Bronchial epithelial cell (primary cell): ENCODE data around the gene HIKESHI. TPM values are rescaled to one million over a fixed set of nuclear protein-coding genes. Genes with fewer than 3 reads are reported as not detected.

Experiments
- DNase-seq: peaks from one replicate; pipeline ENCODE4 v3.0.0-alpha.2; 2010; ENCODE audit warnings: low read depth
- FAIRE-seq: peaks from 2 replicates; lab custom pipeline; 2011; peaks lifted over from hg19 to GRCh38; lab: Jason Lieb, UNC
- H3K27me3 ChIP-seq: 2 replicates; pipeline ENCODE4 v1.5.1; 2011; ENCODE audit warnings: low read length; ENCODE audit not compliant: control insufficient read depth, insufficient read depth
- H3K36me3 ChIP-seq: 2 replicates; pipeline ENCODE4 v1.5.1; 2011; ENCODE audit warnings: low read length; ENCODE audit not compliant: control insufficient read depth, insufficient read depth
- H3K4me3 ChIP-seq: 2 replicates; pipeline ENCODE4 v1.5.1; 2011; ENCODE audit warnings: mild to moderate bottlenecking, low read depth, low read length, control low read depth
- CTCF ChIP-seq: IDR thresholded peaks from 2 replicates; pipeline ENCODE4 v1.5.1; 2011; ENCODE audit warnings: mild to moderate bottlenecking, moderate library complexity, low read length, control low read depth, inconsistent platforms; ENCODE audit not compliant: insufficient read depth, severe bottlenecking
- total RNA-seq: library from RNA; depleted of rRNA; stranded (reverse); fragments of >200 nt; gene quantifications from 2 replicates; pipeline ENCODE4 v1.2.1, GENCODE V29; 2014

The HIKESHI gene
- total RNA-seq, 1 donor from 2014 or later, result 48.2 TPM

DNA sequence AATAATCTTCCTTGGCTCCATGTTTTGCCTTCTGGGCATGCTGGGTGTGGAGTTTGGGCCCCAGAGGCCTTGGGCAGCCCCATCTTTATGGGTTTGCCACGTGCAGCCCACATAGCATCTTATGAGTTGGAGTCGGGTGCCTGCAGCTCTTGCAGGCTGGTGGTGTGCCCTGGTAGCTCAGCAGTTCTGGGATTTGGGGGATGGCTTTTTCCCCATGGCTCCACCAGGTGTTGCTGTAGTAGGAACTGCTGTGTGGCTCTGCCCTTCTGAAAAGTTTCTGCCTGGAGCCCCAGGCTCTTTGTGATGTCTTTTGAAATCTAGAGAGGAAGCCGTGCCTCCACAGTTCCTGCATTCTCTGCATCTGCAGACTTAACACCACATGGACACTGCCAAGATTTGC lies 40.7 kb upstream of the HIKESHI start:
- DNase-seq, result no peak
- Histone ChIP-seq H3K36me3 (peaks cover 5% of the 10 kb centered on the region), H3K27me3 (no peaks in the 10 kb centered on the region), H3K4me3 (no peak overlapping the region)
- FAIRE-seq, result no peak
- no peak for TF ChIP-seq CTCF

GRCh38 chr11:86262387-86262786 lies 39.7 kb upstream of the HIKESHI start:
- peaks cover 3% of the 10 kb centered on the region for H3K36me3 ChIP-seq
- no peak for FAIRE-seq

GRCh38 chr11:86264649-86265048 lies 37.4 kb upstream of the HIKESHI start:
- H3K4me3 ChIP-seq, result no peak overlapping the region
- no peak for FAIRE-seq
- H3K27me3 ChIP-seq, result no peaks in the 10 kb centered on the region
- no peak for DNase-seq
- no peak for TF ChIP-seq CTCF
- peaks cover 2% of the 10 kb centered on the region for H3K36me3 ChIP-seq

More at GRCh38 chr11:86262387-86262786, 39.7 kb upstream of the HIKESHI start:
- DNase-seq, result no peak
- Histone ChIP-seq H3K27me3 (no peaks in the 10 kb centered on the region), H3K4me3 (no peak overlapping the region)
- TF ChIP-seq CTCF, result no peak

- Histone ChIP-seq H3K4me3 (no peak overlapping the region), H3K27me3 (no peaks in the 10 kb centered on the region), H3K36me3 (peaks cover 2% of the 10 kb centered on the region)
- TF ChIP-seq CTCF, result no peak
- DNase-seq (no peak), FAIRE-seq (no peak)
Measured at GRCh38 chr11:86265194-86265593, 36.8 kb upstream of the HIKESHI start.

GRCh38 chr11:86269645-86270044 lies 32.4 kb upstream of the HIKESHI start:
- no peak for DNase-seq
- Histone ChIP-seq H3K27me3 (no peaks in the 10 kb centered on the region), H3K4me3 (no peak overlapping the region), H3K36me3 (no peaks in the 10 kb centered on the region)
- no peak for TF ChIP-seq CTCF
- no peak for FAIRE-seq

GRCh38 chr11:86274503-86274902 lies 27.5 kb upstream of the HIKESHI start:
- no peak for DNase-seq
- Histone ChIP-seq H3K27me3 (no peaks in the 10 kb centered on the region), H3K4me3 (no peak overlapping the region), H3K36me3 (no peaks in the 10 kb centered on the region)
- no peak for FAIRE-seq
- peak; percentile 17 for TF ChIP-seq CTCF
